Natural killer cell (primary cell): ENCODE measurements around the gene FAXC. TPM values are rescaled to one million over a fixed set of nuclear protein-coding genes. Genes with fewer than 3 reads are reported as not detected.

Experiments used
- ATAC-seq, 3 donors: fragments of 150-1000 bp in 2 of 3; fragments of 200-7000 bp in 1 of 3; cut with Tn5 transposase; 1 replicate in 1 of 3; 2 replicates in 2 of 3; pipeline ENCODE4 v1.10.0; 2021; ENCODE audit warnings: mild to moderate bottlenecking in 2 of 3, moderate library complexity in 2 of 3
- DNase-seq, 2 donors: peaks; one replicate each; pipeline versions ENCODE4 v3.0.0 to v3.0.0-alpha.2; 2013 to 2021; ENCODE audit warnings: mixed read lengths in 1 of 2
- H3K27ac ChIP-seq: one replicate; pipeline ENCODE4 v1.5.1; 2013; ENCODE audit warnings: mild to moderate bottlenecking, low read length
- H3K27me3 ChIP-seq: one replicate; pipeline ENCODE4 v1.6.1; 2013; ENCODE audit warnings: low read length; ENCODE audit not compliant: control insufficient read depth, insufficient read depth
- H3K36me3 ChIP-seq: one replicate; pipeline ENCODE4 v1.6.1; 2013; ENCODE audit warnings: low read length; ENCODE audit not compliant: control insufficient read depth, insufficient read depth
- H3K4me1 ChIP-seq: one replicate; pipeline ENCODE4 v1.6.1; 2013; ENCODE audit warnings: low read length; ENCODE audit not compliant: control insufficient read depth, insufficient read depth
- H3K4me3 ChIP-seq: one replicate; pipeline ENCODE4 v1.5.1; 2013; ENCODE audit warnings: low read length
- H3K9me3 ChIP-seq: one replicate; pipeline ENCODE4 v1.6.1; 2013; ENCODE audit warnings: low read length; ENCODE audit not compliant: control insufficient read depth, insufficient read depth
- H3K27ac Mint-ChIP-seq, 2 donors: one replicate each; pipeline ENCODE4 v1.8.0; 2022; ENCODE audit warnings: mild to moderate bottlenecking in 2 of 2, mixed read lengths in 2 of 2, moderate library complexity in 1 of 2
- H3K27me3 Mint-ChIP-seq, 2 donors: one replicate each; pipeline ENCODE4 v1.8.0; 2022; ENCODE audit warnings: low read depth in 2 of 2, mixed read lengths in 2 of 2
- H3K36me3 Mint-ChIP-seq: one replicate; pipeline ENCODE4 v1.8.0; 2022; ENCODE audit warnings: mixed read lengths
- H3K4me1 Mint-ChIP-seq, 2 donors: one replicate each; pipeline ENCODE4 v1.8.0; 2022; ENCODE audit warnings: mixed read lengths in 2 of 2
- H3K4me3 Mint-ChIP-seq: one replicate; pipeline ENCODE4 v1.8.0; 2022; ENCODE audit warnings: mild to moderate bottlenecking, moderate library complexity, mixed read lengths
- H3K9me3 Mint-ChIP-seq, 2 donors: one replicate each; pipeline ENCODE4 v1.8.0; 2022; ENCODE audit warnings: mixed read lengths in 2 of 2
- WGBS: methylation state at CpG from one replicate; pipeline ENCODE4 v1.1.7; 2013; ENCODE audit warnings: missing lambda C conversion rate; ENCODE audit not compliant: insufficient coverage; 5-methylcytosine and 5-hydroxymethylcytosine counted together
- intact Hi-C: fragments of 100-400 bp; cut with micrococcal nuclease; formaldehyde crosslinking; loops from one replicate; pipeline ENCODE4 v1.14.2; 2022
- total RNA-seq, 4 donors: library from RNA; stranded (reverse); fragments of 120-200 nt in 1 of 4; gene quantifications; one replicate each; pipeline versions ENCODE4 v1.2.3 to v1.2.4, GENCODE V29; 2013 to 2022
- TF ChIP-seq, protein P1 (sequence below): fragments of 200-600 bp; IDR thresholded peaks from one replicate; pipeline ENCODE4 v1.8.0; 2022; ENCODE audit warnings: antibody characterized with exemption

The FAXC gene
- total RNA-seq, 3 donors from 2014 or later (not counting 1 experiment from before 2014, with no cell fraction given), result not detected

DNA sequence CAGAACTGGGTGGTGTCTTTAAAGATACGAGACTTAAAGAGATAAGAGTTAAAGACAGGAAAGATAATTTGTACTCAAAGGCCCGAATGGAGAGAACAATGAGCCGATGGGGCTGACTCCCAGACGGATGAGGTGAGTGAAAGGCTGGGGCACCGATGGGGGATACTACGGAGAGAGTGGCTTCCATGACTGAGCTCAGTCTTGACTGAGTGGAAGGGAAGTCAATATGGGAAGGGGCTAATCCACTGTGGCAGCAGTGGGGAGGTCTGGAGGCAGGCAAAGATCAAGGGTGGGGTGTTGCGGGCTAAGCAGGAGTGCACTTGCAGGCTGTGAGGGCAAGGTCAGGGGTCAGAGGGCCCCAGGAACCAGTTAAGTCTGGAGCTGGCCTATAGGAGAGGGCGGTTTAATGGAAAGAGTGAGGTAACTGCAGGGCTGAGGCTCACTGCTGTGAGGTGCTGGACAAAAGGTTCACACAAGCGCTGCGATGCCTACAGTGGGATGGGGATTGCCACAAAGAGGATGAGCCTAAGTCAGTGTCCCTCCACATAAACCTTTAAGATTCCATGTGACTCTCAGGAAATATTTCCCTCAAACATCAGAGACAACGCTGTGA, 42.1 kb downstream of the FAXC start:
- no peaks in the 10 kb centered on the region for H3K36me3 Mint-ChIP-seq
- no peak overlapping the region for H3K4me3 ChIP-seq
- H3K4me1 Mint-ChIP-seq, result no peaks in the 10 kb centered on the region
- intact Hi-C loops, result no loop called here
- H3K9me3 ChIP-seq, result no peaks in the 10 kb centered on the region
- H3K4me1 ChIP-seq, result no peaks in the 10 kb centered on the region
- DNase-seq (no peak), ATAC-seq (no peak)
- no peak overlapping the region for H3K27ac Mint-ChIP-seq
- peaks cover 8 to 18% of the 10 kb centered on the region in 2 donors for H3K27me3 Mint-ChIP-seq
- no peaks in the 10 kb centered on the region for H3K9me3 Mint-ChIP-seq
- TF ChIP-seq, protein P1, sequence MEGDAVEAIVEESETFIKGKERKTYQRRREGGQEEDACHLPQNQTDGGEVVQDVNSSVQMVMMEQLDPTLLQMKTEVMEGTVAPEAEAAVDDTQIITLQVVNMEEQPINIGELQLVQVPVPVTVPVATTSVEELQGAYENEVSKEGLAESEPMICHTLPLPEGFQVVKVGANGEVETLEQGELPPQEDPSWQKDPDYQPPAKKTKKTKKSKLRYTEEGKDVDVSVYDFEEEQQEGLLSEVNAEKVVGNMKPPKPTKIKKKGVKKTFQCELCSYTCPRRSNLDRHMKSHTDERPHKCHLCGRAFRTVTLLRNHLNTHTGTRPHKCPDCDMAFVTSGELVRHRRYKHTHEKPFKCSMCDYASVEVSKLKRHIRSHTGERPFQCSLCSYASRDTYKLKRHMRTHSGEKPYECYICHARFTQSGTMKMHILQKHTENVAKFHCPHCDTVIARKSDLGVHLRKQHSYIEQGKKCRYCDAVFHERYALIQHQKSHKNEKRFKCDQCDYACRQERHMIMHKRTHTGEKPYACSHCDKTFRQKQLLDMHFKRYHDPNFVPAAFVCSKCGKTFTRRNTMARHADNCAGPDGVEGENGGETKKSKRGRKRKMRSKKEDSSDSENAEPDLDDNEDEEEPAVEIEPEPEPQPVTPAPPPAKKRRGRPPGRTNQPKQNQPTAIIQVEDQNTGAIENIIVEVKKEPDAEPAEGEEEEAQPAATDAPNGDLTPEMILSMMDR, result no peak
- no peaks in the 10 kb centered on the region for H3K36me3 ChIP-seq
- H3K27ac ChIP-seq, result no peak overlapping the region
- H3K27me3 ChIP-seq, result no peaks in the 10 kb centered on the region
- WGBS, result 92% methylated on average over 10 of the region's 11 CpGs
- H3K4me3 Mint-ChIP-seq, result no peak overlapping the region

DNA sequence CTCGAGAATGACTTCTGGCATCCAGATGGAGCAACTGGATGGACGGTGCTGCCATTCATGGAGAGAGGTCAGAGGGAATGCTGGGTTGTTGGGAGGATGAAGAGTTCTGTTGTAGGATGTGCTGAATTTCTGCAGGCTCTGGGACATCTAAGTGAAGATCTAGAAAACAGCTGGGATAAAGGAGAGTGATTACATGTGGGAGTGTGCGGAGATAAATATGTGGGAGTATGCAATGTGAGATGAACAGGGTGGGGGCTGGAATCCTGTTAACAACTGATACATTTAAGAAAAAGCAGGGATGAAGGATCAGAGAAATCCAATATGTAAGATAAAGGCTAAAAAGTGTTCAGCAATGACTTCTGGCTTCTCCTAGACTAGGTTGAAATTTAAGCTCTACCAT, 43.1 kb downstream of the FAXC start:
- no peaks in the 10 kb centered on the region for H3K9me3 ChIP-seq
- H3K27me3 ChIP-seq, result no peaks in the 10 kb centered on the region
- ATAC-seq (no peak), DNase-seq (no peak)
- Mint-ChIP-seq H3K4me1 (no peaks in the 10 kb centered on the region), H3K9me3 (no peaks in the 10 kb centered on the region), H3K27me3 (peaks cover 8 to 14% of the 10 kb centered on the region in 2 donors), H3K36me3 (no peaks in the 10 kb centered on the region), H3K27ac (no peak overlapping the region), H3K4me3 (no peak overlapping the region)
- H3K4me1 ChIP-seq, result no peaks in the 10 kb centered on the region
- no peak overlapping the region for H3K4me3 ChIP-seq
- WGBS, result 92% methylated on average over 3 of the region's 3 CpGs
- no peaks in the 10 kb centered on the region for H3K36me3 ChIP-seq
- TF ChIP-seq, protein P1, result no peak
- intact Hi-C loops, result no loop called here
- no peak overlapping the region for H3K27ac ChIP-seq

DNA sequence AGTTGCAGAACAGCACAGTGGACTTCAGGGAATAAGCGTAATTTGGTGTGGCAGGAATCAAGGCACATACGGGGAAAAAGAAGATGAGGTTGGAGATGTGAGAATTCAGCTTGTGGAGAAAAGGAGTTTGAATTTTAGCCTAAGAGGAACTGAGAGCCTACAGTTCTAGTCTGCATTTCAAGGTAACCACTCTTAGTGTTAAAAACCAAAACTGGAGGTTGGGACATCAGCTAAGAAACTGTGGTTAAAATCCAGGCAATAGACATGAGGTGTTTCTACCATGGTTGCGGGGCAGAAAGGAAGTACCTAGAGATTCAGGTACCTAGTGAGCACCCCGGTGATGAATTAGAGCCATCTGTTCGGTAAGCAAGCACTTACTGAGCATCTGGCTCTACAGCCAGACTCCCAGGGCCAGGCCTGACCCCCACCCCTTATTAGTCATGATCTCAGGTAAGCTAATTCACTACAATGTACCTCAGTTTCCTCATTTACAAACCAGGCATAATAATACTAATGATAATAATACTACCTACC, 44.4 kb downstream of the FAXC start:
- H3K9me3 ChIP-seq, result no peaks in the 10 kb centered on the region
- Mint-ChIP-seq H3K36me3 (no peaks in the 10 kb centered on the region), H3K9me3 (no peaks in the 10 kb centered on the region), H3K27me3 (peaks cover 12 to 16% of the 10 kb centered on the region in 2 donors), H3K4me1 (no peaks in the 10 kb centered on the region), H3K27ac (no peak overlapping the region), H3K4me3 (no peak overlapping the region)
- TF ChIP-seq, protein P1, result no peak
- no peak overlapping the region for H3K27ac ChIP-seq
- no peaks in the 10 kb centered on the region for H3K36me3 ChIP-seq
- no peaks in the 10 kb centered on the region for H3K4me1 ChIP-seq
- no peak overlapping the region for H3K4me3 ChIP-seq
- no peak for DNase-seq
- H3K27me3 ChIP-seq, result no peaks in the 10 kb centered on the region
- ATAC-seq, result no peak
- intact Hi-C loops, result no loop called here
- WGBS, result 96% methylated on average over 5 of the region's 5 CpGs

DNA sequence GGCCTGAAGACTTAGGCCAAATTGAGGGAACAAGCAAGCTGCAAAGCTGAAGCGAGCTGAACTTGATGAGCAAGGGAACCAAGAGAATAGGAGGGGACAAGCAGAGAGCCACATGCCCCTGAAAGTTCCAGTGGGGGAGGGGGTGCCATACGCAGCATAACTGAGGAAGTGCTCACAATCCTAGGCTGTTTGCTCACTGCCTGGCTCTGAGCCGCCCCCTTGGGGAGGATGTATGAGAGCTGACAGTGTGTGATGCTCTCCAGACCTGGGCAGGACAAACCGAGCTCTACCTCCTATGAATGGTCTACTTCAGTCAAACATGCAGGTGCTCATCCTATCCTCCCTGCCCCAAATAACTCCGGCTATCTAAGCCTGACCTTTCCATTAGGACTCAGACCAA, 52.1 kb downstream of the FAXC start:
- H3K27ac Mint-ChIP-seq, result no peak overlapping the region

More for the DNA sequence above, 52.1 kb downstream of the FAXC start:
- Histone ChIP-seq H3K36me3 (no peaks in the 10 kb centered on the region), H3K27me3 (no peaks in the 10 kb centered on the region), H3K27ac (no peak overlapping the region), H3K9me3 (no peaks in the 10 kb centered on the region), H3K4me1 (no peaks in the 10 kb centered on the region), H3K4me3 (no peak overlapping the region)
- Mint-ChIP-seq H3K36me3 (no peaks in the 10 kb centered on the region), H3K4me3 (no peak overlapping the region), H3K4me1 (no peaks in the 10 kb centered on the region), H3K27me3 (peaks cover 20 to 35% of the 10 kb centered on the region in 2 donors), H3K9me3 (no peaks in the 10 kb centered on the region)
- DNase-seq, result no peak
- intact Hi-C loops, result no loop called here
- WGBS, result 81% methylated on average over 5 of the region's 5 CpGs
- TF ChIP-seq, protein P1, result no peak
- ATAC-seq, result no peak
